Endodermal cell (in vitro differentiated cells): Measurements from ENCODE around the gene C1orf174. TPM values are rescaled to one million over a fixed set of nuclear protein-coding genes. Genes with fewer than 3 reads are reported as not detected.

ENCODE experiments used
- DNase-seq: peaks from one replicate; pipeline ENCODE4 v3.0.0-alpha.2; 2017
- H3K27ac ChIP-seq: 2 replicates; pipeline ENCODE4 v1.5.1; 2013; ENCODE audit warnings: mild to moderate bottlenecking, low read depth, low read length, moderate library complexity
- H3K27me3 ChIP-seq: 2 replicates; pipeline ENCODE4 v1.6.1; 2013; ENCODE audit warnings: mild to moderate bottlenecking, low read length, moderate library complexity; ENCODE audit not compliant: insufficient read depth, control insufficient read depth, poor library complexity, severe bottlenecking
- H3K36me3 ChIP-seq: 2 replicates; pipeline ENCODE4 v1.7.0; 2013; ENCODE audit warnings: mild to moderate bottlenecking, low read length, moderate library complexity; ENCODE audit not compliant: control insufficient read depth, insufficient read depth
- H3K4me1 ChIP-seq: one replicate; pipeline ENCODE4 v1.7.0; 2013; ENCODE audit warnings: low read length; ENCODE audit not compliant: control insufficient read depth, insufficient read depth
- H3K4me3 ChIP-seq: 2 replicates; pipeline ENCODE4 v1.5.1; 2013; ENCODE audit warnings: mild to moderate bottlenecking, low read length, moderate library complexity
- H3K9ac ChIP-seq: 2 replicates; pipeline ENCODE4 v1.6.1; 2013; ENCODE audit warnings: mild to moderate bottlenecking, low read length, moderate library complexity; ENCODE audit not compliant: poor library complexity, severe bottlenecking; ENCODE audit errors: extremely low read depth
- H3K9me3 ChIP-seq: 2 replicates; pipeline ENCODE4 v1.6.1; 2013; ENCODE audit warnings: mild to moderate bottlenecking, low read length, moderate library complexity; ENCODE audit not compliant: control insufficient read depth
- H3K27ac Mint-ChIP-seq: 2 replicates; pipeline ENCODE4 v1.8.0; 2020; ENCODE audit warnings: mixed read lengths
- H3K27me3 Mint-ChIP-seq: 2 replicates; pipeline ENCODE4 v1.8.0; 2021; ENCODE audit warnings: mild to moderate bottlenecking, mixed read lengths; ENCODE audit not compliant: insufficient read depth
- H3K36me3 Mint-ChIP-seq: 2 replicates; pipeline ENCODE4 v1.8.0; 2020; ENCODE audit warnings: low read depth, mixed read lengths
- H3K4me1 Mint-ChIP-seq: 2 replicates; pipeline ENCODE4 v1.8.0; 2020; ENCODE audit warnings: mixed read lengths
- H3K4me3 Mint-ChIP-seq: 2 replicates; pipeline ENCODE4 v1.8.0; 2020; ENCODE audit warnings: mild to moderate bottlenecking, moderate library complexity, mixed read lengths
- H3K9me3 Mint-ChIP-seq: 2 replicates; pipeline ENCODE4 v1.8.0; 2020; ENCODE audit warnings: mild to moderate bottlenecking, mixed read lengths
- CTCF ChIP-seq: fragments of 200-600 bp; sonication (generic); conservative IDR thresholded peaks from 2 replicates; pipeline ENCODE4 v1.5.0; 2021; ENCODE audit warnings: antibody characterized with exemption, mild to moderate bottlenecking
- WGBS, 2 experiments: methylation state at CpG; one replicate each; pipeline versions ENCODE4 v1.1.5 to v1.1.7; 2013; ENCODE audit warnings: missing lambda C conversion rate in 2 of 2, mixed read lengths in 1 of 2; ENCODE audit not compliant: insufficient coverage in 1 of 2, insufficient read length in 1 of 2; 5-methylcytosine and 5-hydroxymethylcytosine counted together
- total RNA-seq, 2 donors: library from RNA; stranded (reverse); fragmentation: NEBNext Ultra II Directional in 1 of 2; extraction: Animal tissue kit (Norgen Biotek cat#: 25700) in 1 of 2; gene quantifications; 2 replicates in 1 of 2; 3 replicates in 1 of 2; pipeline ENCODE4 v1.2.1, GENCODE V29; 2021

C1orf174 gene
- total RNA-seq, 2 donors from 2014 or later, result 28.4 to 38.4 TPM

GRCh38 chr1:3915551-3916121 is 15.6 kb upstream of the C1orf174 start:
- no peaks in the 10 kb centered on the region for H3K9me3 ChIP-seq
- peaks cover 7% of the 10 kb centered on the region for H3K4me1 Mint-ChIP-seq
- no peak for DNase-seq
- H3K4me1 ChIP-seq, result no peaks in the 10 kb centered on the region
- H3K27me3 ChIP-seq, result no peaks in the 10 kb centered on the region
- no peak overlapping the region for H3K27ac ChIP-seq
- H3K4me3 Mint-ChIP-seq, result no peak overlapping the region
- H3K9ac ChIP-seq, result no peak overlapping the region
- H3K4me3 ChIP-seq, result no peak overlapping the region
- peaks cover 3% of the 10 kb centered on the region for H3K9me3 Mint-ChIP-seq
- no peak overlapping the region for H3K27ac Mint-ChIP-seq
- no peaks in the 10 kb centered on the region for H3K36me3 Mint-ChIP-seq
- no peaks in the 10 kb centered on the region for H3K36me3 ChIP-seq
- WGBS, 2 experiments, result 91 to 94% methylated on average over 7 to 15 of the region's 15 CpGs
- TF ChIP-seq CTCF, result no peak
- no peaks in the 10 kb centered on the region for H3K27me3 Mint-ChIP-seq

GRCh38 chr1:3914911-3915310 is 14.8 kb upstream of the C1orf174 start:
- no peak for TF ChIP-seq CTCF
- H3K9me3 Mint-ChIP-seq, result peaks cover 3% of the 10 kb centered on the region
- Histone ChIP-seq H3K4me1 (no peaks in the 10 kb centered on the region), H3K9ac (no peak overlapping the region), H3K27me3 (no peaks in the 10 kb centered on the region), H3K4me3 (no peak overlapping the region), H3K27ac (no peak overlapping the region), H3K36me3 (no peaks in the 10 kb centered on the region), H3K9me3 (no peaks in the 10 kb centered on the region)
- no peaks in the 10 kb centered on the region for H3K36me3 Mint-ChIP-seq
- H3K4me3 Mint-ChIP-seq, result no peak overlapping the region
- 90 to 96% methylated on average over 8 to 14 of the region's 14 CpGs for WGBS, 2 experiments
- DNase-seq, result no peak
- H3K27me3 Mint-ChIP-seq, result no peaks in the 10 kb centered on the region
- H3K4me1 Mint-ChIP-seq, result peaks cover 7% of the 10 kb centered on the region
- H3K27ac Mint-ChIP-seq, result no peak overlapping the region

GRCh38 chr1:3914331-3914851 is 14.3 kb upstream of the C1orf174 start:
- H3K4me3 Mint-ChIP-seq, result no peak overlapping the region
- H3K9me3 Mint-ChIP-seq, result peaks cover 3% of the 10 kb centered on the region
- no peak overlapping the region for H3K9ac ChIP-seq
- WGBS, 2 experiments, result 94 to 96% methylated on average over 14 to 21 of the region's 21 CpGs
- no peak for DNase-seq
- no peak overlapping the region for H3K27ac Mint-ChIP-seq
- TF ChIP-seq CTCF, result no peak
- no peaks in the 10 kb centered on the region for H3K9me3 ChIP-seq
- no peaks in the 10 kb centered on the region for H3K27me3 Mint-ChIP-seq
- no peaks in the 10 kb centered on the region for H3K4me1 ChIP-seq
- no peak overlapping the region for H3K27ac ChIP-seq
- H3K27me3 ChIP-seq, result no peaks in the 10 kb centered on the region
- no peak overlapping the region for H3K4me3 ChIP-seq
- peaks cover 7% of the 10 kb centered on the region for H3K4me1 Mint-ChIP-seq
- no peaks in the 10 kb centered on the region for H3K36me3 Mint-ChIP-seq
- H3K36me3 ChIP-seq, result no peaks in the 10 kb centered on the region
